H9 (cell line): ENCODE data around the gene BEST1. TPM values are rescaled to one million over a fixed set of nuclear protein-coding genes. Genes with fewer than 3 reads are reported as not detected.

Experiments
- DNase-seq: peaks from one replicate; pipeline ENCODE4 v3.0.0-alpha.2; 2017
- H2AFZ ChIP-seq: one replicate; pipeline ENCODE4 v1.6.1; 2013; ENCODE audit warnings: mild to moderate bottlenecking, low read length, control low read depth, moderate library complexity
- H2AK5ac ChIP-seq: 2 replicates; pipeline ENCODE4 v1.6.1; 2013; ENCODE audit warnings: low read length, control low read depth, mixed read lengths; ENCODE audit not compliant: insufficient read length
- H2BK120ac ChIP-seq: one replicate; pipeline ENCODE4 v1.6.1; 2013; ENCODE audit warnings: low read depth, mild to moderate bottlenecking, low read length, control low read depth, inconsistent platforms; ENCODE audit not compliant: poor library complexity, severe bottlenecking
- H2BK12ac ChIP-seq: 2 replicates; pipeline ENCODE4 v1.6.1; 2013; ENCODE audit warnings: low read length, control low read depth, mixed read lengths, low read depth; ENCODE audit not compliant: insufficient read length
- H2BK15ac ChIP-seq: 2 replicates; pipeline ENCODE4 v1.6.1; 2013; ENCODE audit warnings: low read depth, low read length, control low read depth
- H2BK20ac ChIP-seq: one replicate; pipeline ENCODE4 v1.6.1; 2013; ENCODE audit warnings: low read depth, mild to moderate bottlenecking, low read length, control low read depth, inconsistent platforms; ENCODE audit not compliant: poor library complexity, severe bottlenecking
- H2BK5ac ChIP-seq: 2 replicates; pipeline ENCODE4 v1.6.1; 2013; ENCODE audit warnings: low read length, control low read depth, mixed read lengths; ENCODE audit not compliant: insufficient read length
- H3K14ac ChIP-seq: 2 replicates; pipeline ENCODE4 v1.6.1; 2013; ENCODE audit warnings: low read length, control low read depth; ENCODE audit not compliant: insufficient read depth
- H3K18ac ChIP-seq: 2 replicates; pipeline ENCODE4 v1.6.1; 2013; ENCODE audit warnings: low read depth, mild to moderate bottlenecking, mixed read lengths, low read length, control low read depth; ENCODE audit not compliant: insufficient read length
- H3K23ac ChIP-seq: 2 replicates; pipeline ENCODE4 v1.6.1; 2013; ENCODE audit warnings: low read length, control low read depth, mixed read lengths, low read depth; ENCODE audit not compliant: insufficient read length
- H3K23me2 ChIP-seq: 2 replicates; pipeline ENCODE4 v1.6.1; 2013; ENCODE audit warnings: low read depth, mild to moderate bottlenecking, mixed read lengths, low read length, control low read depth; ENCODE audit not compliant: insufficient read length, poor library complexity, severe bottlenecking
- H3K27ac ChIP-seq: 2 replicates; pipeline ENCODE4 v1.5.1; 2013; ENCODE audit warnings: low read length, control low read depth, mixed read lengths, low read depth; ENCODE audit not compliant: insufficient read length
- H3K27me3 ChIP-seq: 2 replicates; pipeline ENCODE4 v1.6.1; 2013; ENCODE audit warnings: low read length, control low read depth, inconsistent platforms; ENCODE audit not compliant: insufficient read depth
- H3K4ac ChIP-seq: 2 replicates; pipeline ENCODE4 v1.6.1; 2013; ENCODE audit warnings: low read depth, mild to moderate bottlenecking, control low read depth, inconsistent platforms, low read length, moderate library complexity
- H3K4me1 ChIP-seq: 2 replicates; pipeline ENCODE4 v1.6.1; 2013; ENCODE audit warnings: low read length, control low read depth, inconsistent platforms; ENCODE audit not compliant: insufficient read depth
- H3K4me2 ChIP-seq: 2 replicates; pipeline ENCODE4 v1.6.1; 2013; ENCODE audit warnings: low read length, control low read depth, mixed read lengths; ENCODE audit not compliant: insufficient read length, insufficient read depth
- H3K56ac ChIP-seq: 2 replicates; pipeline ENCODE4 v1.6.1; 2013; ENCODE audit warnings: low read depth, mild to moderate bottlenecking, mixed read lengths, low read length, control low read depth; ENCODE audit not compliant: insufficient read length
- H3K79me1 ChIP-seq: 2 replicates; pipeline ENCODE4 v1.6.1; 2013; ENCODE audit warnings: low read depth, mild to moderate bottlenecking, moderate library complexity, low read length, control low read depth, inconsistent platforms; ENCODE audit not compliant: insufficient read depth, poor library complexity, severe bottlenecking
- H3K79me2 ChIP-seq: 2 replicates; pipeline ENCODE4 v1.6.1; 2013; ENCODE audit warnings: low read length, control low read depth, inconsistent platforms; ENCODE audit not compliant: insufficient read depth
- H3K9ac ChIP-seq: 2 replicates; pipeline ENCODE4 v1.6.1; 2013; ENCODE audit warnings: low read length, control low read depth, mixed read lengths; ENCODE audit not compliant: insufficient read length; ENCODE audit errors: extremely low read depth
- H3K9me3 ChIP-seq: one replicate; pipeline ENCODE4 v1.6.1; 2013; ENCODE audit warnings: low read depth, low read length, inconsistent platforms; ENCODE audit not compliant: control insufficient read depth
- H3T11ph ChIP-seq: one replicate; pipeline ENCODE4 v1.6.1; 2013; ENCODE audit warnings: mild to moderate bottlenecking, low read length, control low read depth, inconsistent platforms
- H4K20me1 ChIP-seq: one replicate; pipeline ENCODE4 v1.6.1; 2013; ENCODE audit not compliant: control insufficient read depth, insufficient read length, insufficient read depth
- H4K5ac ChIP-seq: 2 replicates; pipeline ENCODE4 v1.6.1; 2013; ENCODE audit warnings: low read depth, mild to moderate bottlenecking, mixed read lengths, low read length, control low read depth; ENCODE audit not compliant: insufficient read length
- H4K8ac ChIP-seq: replicated peaks from 2 replicates; pipeline ENCODE4 v1.6.1; 2013; ENCODE audit warnings: low read length, control low read depth, mixed read lengths, low read depth; ENCODE audit not compliant: insufficient read length
- H4K91ac ChIP-seq: 2 replicates; pipeline ENCODE4 v1.6.1; 2013; ENCODE audit warnings: low read depth, mild to moderate bottlenecking, moderate library complexity, mixed read lengths, low read length, control low read depth; ENCODE audit not compliant: insufficient read length
- H3K27ac Mint-ChIP-seq, 3 experiments: 2 replicates in 2 of 3; 3 replicates in 1 of 3; pipeline ENCODE4 v1.8.0; 2020 to 2021; ENCODE audit warnings: mixed read lengths in 3 of 3, mild to moderate bottlenecking in 1 of 3, moderate library complexity in 1 of 3
- H3K27me3 Mint-ChIP-seq: 2 replicates; pipeline ENCODE4 v1.8.0; 2021; ENCODE audit warnings: low read depth, mild to moderate bottlenecking, moderate library complexity, mixed read lengths
- H3K36me3 Mint-ChIP-seq, 3 experiments: 2 replicates in 2 of 3; 3 replicates in 1 of 3; pipeline ENCODE4 v1.8.0; 2020 to 2021; ENCODE audit warnings: low read depth in 3 of 3, mixed read lengths in 3 of 3; ENCODE audit not compliant: insufficient read depth in 1 of 3
- H3K4me1 Mint-ChIP-seq, 2 experiments: 2 replicates each; pipeline ENCODE4 v1.8.0; 2020; ENCODE audit warnings: mixed read lengths in 2 of 2
- H3K4me3 Mint-ChIP-seq, 2 experiments: 2 replicates in 1 of 2; 3 replicates in 1 of 2; pipeline ENCODE4 v1.8.0; 2020 to 2021; ENCODE audit warnings: mild to moderate bottlenecking in 2 of 2, mixed read lengths in 2 of 2, moderate library complexity in 1 of 2
- H3K9me3 Mint-ChIP-seq, 2 experiments: 2 replicates in 1 of 2; 3 replicates in 1 of 2; pipeline ENCODE4 v1.8.0; 2020; ENCODE audit warnings: mild to moderate bottlenecking in 2 of 2, mixed read lengths in 2 of 2, moderate library complexity in 1 of 2
- WGBS: extraction: QIAGEN DNeasy Blood & Tissue Kit; methylation state at CpG from one replicate; pipeline ENCODE4 v1.1.7; 2013; ENCODE audit warnings: missing lambda C conversion rate, low lambda C conversion rate, mixed read lengths; ENCODE audit not compliant: insufficient read length; ENCODE audit errors: extremely low coverage; 5-methylcytosine and 5-hydroxymethylcytosine counted together
- total RNA-seq: library from RNA; stranded (reverse); gene quantifications from 2 replicates; pipeline ENCODE4 v1.2.1, GENCODE V29; 2021
- TF ChIP-seq, protein P1 (sequence below): fragments of 200-600 bp; sonication (generic); conservative IDR thresholded peaks from 3 replicates; pipeline ENCODE4 v1.8.0; 2021; ENCODE audit warnings: antibody characterized with exemption, mild to moderate bottlenecking

BEST1 gene
- total RNA-seq, 1 experiment from 2014 or later: 0.24 TPM

DNA sequence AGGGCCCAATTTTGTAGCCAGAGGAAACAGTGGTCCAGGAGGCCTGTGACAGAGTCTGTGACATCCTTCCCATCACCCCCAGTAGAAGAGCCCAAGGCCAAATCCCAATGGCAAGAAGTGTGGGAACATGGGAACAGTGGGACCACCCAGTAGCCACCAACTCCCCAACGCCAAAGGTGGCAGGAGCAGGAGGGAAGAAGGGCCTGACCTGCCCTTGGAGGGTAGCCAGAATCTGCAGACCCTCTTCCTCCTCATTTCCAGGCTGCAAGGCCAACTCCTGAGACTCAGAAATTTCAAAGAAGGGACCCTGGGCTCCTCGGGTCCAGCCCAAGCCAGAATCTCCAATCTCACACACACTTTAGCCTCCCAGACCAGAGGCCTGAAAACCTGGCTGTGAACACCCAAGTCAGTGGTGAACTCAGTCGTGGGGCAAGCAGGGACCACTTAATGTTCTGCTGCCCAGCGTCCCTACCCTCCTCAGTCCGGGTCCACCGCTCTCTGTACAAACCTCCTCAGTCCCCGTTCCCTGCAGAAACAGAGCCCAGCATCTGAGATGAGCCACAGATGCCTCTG, 38.9 kb upstream of the BEST1 start:
- no peaks in the 10 kb centered on the region; the same call in 1 of the 2 replicates for H3K4me1 ChIP-seq
- H3K56ac ChIP-seq: no peak overlapping the region
- H3K4ac ChIP-seq: no peak overlapping the region
- no peak overlapping the region for H4K5ac ChIP-seq
- no peak overlapping the region for H3K14ac ChIP-seq
- TF ChIP-seq, protein P1, sequence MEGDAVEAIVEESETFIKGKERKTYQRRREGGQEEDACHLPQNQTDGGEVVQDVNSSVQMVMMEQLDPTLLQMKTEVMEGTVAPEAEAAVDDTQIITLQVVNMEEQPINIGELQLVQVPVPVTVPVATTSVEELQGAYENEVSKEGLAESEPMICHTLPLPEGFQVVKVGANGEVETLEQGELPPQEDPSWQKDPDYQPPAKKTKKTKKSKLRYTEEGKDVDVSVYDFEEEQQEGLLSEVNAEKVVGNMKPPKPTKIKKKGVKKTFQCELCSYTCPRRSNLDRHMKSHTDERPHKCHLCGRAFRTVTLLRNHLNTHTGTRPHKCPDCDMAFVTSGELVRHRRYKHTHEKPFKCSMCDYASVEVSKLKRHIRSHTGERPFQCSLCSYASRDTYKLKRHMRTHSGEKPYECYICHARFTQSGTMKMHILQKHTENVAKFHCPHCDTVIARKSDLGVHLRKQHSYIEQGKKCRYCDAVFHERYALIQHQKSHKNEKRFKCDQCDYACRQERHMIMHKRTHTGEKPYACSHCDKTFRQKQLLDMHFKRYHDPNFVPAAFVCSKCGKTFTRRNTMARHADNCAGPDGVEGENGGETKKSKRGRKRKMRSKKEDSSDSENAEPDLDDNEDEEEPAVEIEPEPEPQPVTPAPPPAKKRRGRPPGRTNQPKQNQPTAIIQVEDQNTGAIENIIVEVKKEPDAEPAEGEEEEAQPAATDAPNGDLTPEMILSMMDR: no peak
- H4K91ac ChIP-seq: no peak overlapping the region
- H2BK12ac ChIP-seq: no peak overlapping the region
- no peak overlapping the region for H2AFZ ChIP-seq
- no peaks in the 10 kb centered on the region for H3K79me2 ChIP-seq
- H4K20me1 ChIP-seq: no peaks in the 10 kb centered on the region
- Mint-ChIP-seq H3K36me3 (no peaks in the 10 kb centered on the region), H3K27ac (no peak overlapping the region), H3K9me3 (no peaks in the 10 kb centered on the region), H3K27me3 (peaks cover 20% of the 10 kb centered on the region), H3K4me3 (no peak overlapping the region), H3K4me1 (peaks cover 7 to 22% of the 10 kb centered on the region in 2 experiments)
- no peak overlapping the region for H3T11ph ChIP-seq
- H3K23ac ChIP-seq: no peak overlapping the region
- no peak overlapping the region for H4K8ac ChIP-seq
- H3K9me3 ChIP-seq: no peaks in the 10 kb centered on the region
- no peak overlapping the region for H3K4me2 ChIP-seq
- H3K23me2 ChIP-seq: no peaks in the 10 kb centered on the region
- H3K27ac ChIP-seq: no peak overlapping the region
- H2BK15ac ChIP-seq: no peak overlapping the region
- WGBS: no CpG with 5 or more reads among the region's 7 CpGs
- no peaks in the 10 kb centered on the region for H3K27me3 ChIP-seq
- H3K18ac ChIP-seq: no peak overlapping the region
- no peak for DNase-seq
- no peaks in the 10 kb centered on the region for H3K79me1 ChIP-seq
- H3K9ac ChIP-seq: no peak overlapping the region
- no peak overlapping the region for H2AK5ac ChIP-seq
- H2BK5ac ChIP-seq: no peak overlapping the region
- no peak overlapping the region for H2BK20ac ChIP-seq
- H2BK120ac ChIP-seq: no peak overlapping the region
